Measurements from ENCODE around the gene UGT8.

GRCh38 chr4:114599231-114599902 lies 760 bp downstream of the UGT8 start:
- no peak for TF ChIP-seq CTCF (conservative IDR thresholded peaks at IDR 0.05)
- TF ChIP-seq EZH2 (IDR thresholded peaks at IDR 0.05; ENCODE audit: low read depth), result no peak
